Heart left ventricle (tissue), 13 donors: ENCODE data around the gene TGFBRAP1.

Source experiments
- CTCF ChIP-seq, 12 donors: fragments of 200-600 bp; sonication (generic) in 4 of 12; IDR thresholded peaks; one replicate each; pipeline versions ENCODE4 v1.5.0 to v1.8.0; 2018 to 2022; ENCODE audit warnings: antibody characterized with exemption in 12 of 12, mild to moderate bottlenecking in 5 of 12
- POLR2A ChIP-seq, 2 donors: fragments of 450-650 bp; IDR thresholded peaks; one replicate each; pipeline ENCODE4 v1.6.1; 2017; ENCODE audit warnings: antibody characterized with exemption in 2 of 2, mild to moderate bottlenecking in 2 of 2, moderate library complexity in 2 of 2
- donor health status: ischemic (EF 13 %, LVEDD 7.1; RV severe dilation, severe dysfunction).
- donor health status: DM: no; HTN: yes; CAD: no.
- donor health status: DM: no; HTN: no; CAD: no.
- donor health status: ischemic (EF 25% LVEDD 6.9; RV normal size, moderate dysfunction).
- donor health status: ischemic (EF 25% LVEDD 5.7; RV mildly dilated, moderate dysfunction).
- donor health status: ischemic (EF 35%, LVEDD 5.7; RV mildly dilated, moderate dysfunction).
- donor health status: nonischemic (EF 11% LVEDD 7.7; RV severe dilation, severe dysfunction).
- donor health status: DM: yes; HTN: yes; CAD: no.
- donor health status: PGD.
- donor health status: ischemic (EF 29% LVEDD 5.4; RV normal size, mild dysfunction).
- donor health status: nonischemic (EF 23%, LVEDD 6.1; RV moderate dilation, normal function).

GRCh38 chr2:105329197-105329554 is 359 bp downstream of the TGFBRAP1 start:
- TF ChIP-seq CTCF (IDR thresholded peaks at IDR 0.05) = no peak
- TF ChIP-seq POLR2A (IDR thresholded peaks at IDR 0.05) = no peak
